Measurements from ENCODE around the gene CDH13.
"Not testable (repeated sequence)": the region's sequence is repeated elsewhere in the genome, so short reads cannot be mapped to it uniquely, and the experiment has no call there.

CDH13 gene

DNA sequence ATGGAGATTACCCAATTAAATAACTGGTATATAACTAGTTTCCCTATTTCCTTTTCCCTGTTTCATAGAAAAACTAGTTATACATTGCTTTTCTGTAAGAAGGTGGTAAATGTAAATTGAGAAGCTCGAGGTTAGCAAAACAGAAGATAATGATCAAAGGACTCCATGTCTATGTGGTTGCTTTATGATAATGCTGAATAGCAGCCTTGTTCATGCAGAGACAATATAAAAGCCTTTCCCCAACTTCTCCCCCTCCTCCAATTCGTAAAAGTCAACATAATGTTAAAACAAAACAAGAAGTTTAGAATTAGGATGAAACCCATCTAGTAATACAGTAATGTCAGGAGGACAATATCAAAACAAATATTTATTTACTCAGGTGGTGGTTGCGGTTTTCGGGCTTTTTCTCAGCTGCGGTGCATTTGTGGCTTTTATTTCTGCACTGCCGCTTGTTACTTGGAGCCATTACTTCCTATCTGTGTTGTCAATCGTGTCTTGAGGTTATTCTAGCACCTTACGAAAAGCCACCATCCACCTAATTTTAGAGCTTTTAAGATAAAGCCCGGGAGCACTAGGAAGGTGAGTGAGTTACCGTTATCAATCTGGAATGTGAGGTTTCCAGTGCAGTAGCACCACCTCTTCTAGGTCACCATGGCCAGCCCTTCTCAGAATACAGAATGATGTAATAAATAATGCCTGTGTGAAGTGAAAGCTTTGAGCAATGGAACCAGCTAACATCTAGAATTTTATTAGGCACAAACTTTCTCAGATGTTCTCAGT, 297.5 kb downstream of the CDH13 start:
- no peak for TF ChIP-seq EZH2phosphoT487 (IDR thresholded peaks at IDR 0.05; ENCODE audit: low read depth)
- TF ChIP-seq, protein P1, sequence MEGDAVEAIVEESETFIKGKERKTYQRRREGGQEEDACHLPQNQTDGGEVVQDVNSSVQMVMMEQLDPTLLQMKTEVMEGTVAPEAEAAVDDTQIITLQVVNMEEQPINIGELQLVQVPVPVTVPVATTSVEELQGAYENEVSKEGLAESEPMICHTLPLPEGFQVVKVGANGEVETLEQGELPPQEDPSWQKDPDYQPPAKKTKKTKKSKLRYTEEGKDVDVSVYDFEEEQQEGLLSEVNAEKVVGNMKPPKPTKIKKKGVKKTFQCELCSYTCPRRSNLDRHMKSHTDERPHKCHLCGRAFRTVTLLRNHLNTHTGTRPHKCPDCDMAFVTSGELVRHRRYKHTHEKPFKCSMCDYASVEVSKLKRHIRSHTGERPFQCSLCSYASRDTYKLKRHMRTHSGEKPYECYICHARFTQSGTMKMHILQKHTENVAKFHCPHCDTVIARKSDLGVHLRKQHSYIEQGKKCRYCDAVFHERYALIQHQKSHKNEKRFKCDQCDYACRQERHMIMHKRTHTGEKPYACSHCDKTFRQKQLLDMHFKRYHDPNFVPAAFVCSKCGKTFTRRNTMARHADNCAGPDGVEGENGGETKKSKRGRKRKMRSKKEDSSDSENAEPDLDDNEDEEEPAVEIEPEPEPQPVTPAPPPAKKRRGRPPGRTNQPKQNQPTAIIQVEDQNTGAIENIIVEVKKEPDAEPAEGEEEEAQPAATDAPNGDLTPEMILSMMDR (IDR thresholded peaks at IDR 0.05; ENCODE audit: low read depth, low read length): no peak
- Histone ChIP-seq H3K36me3 (replicated peaks; ENCODE audit: low read depth, low read length) (no peaks in the 10 kb centered on the region), H3K4me2 (ENCODE audit: low read length) (no peak overlapping the region), H2AFZ (ENCODE audit: low read depth, low read length) (no peak overlapping the region), H3K9ac (ENCODE audit: low read length) (no peak overlapping the region), H3K4me1 (ENCODE audit: low read length) (no peaks in the 10 kb centered on the region), H3K79me2 (ENCODE audit: low read length) (no peaks in the 10 kb centered on the region), H4K20me1 (ENCODE audit: insufficient read depth, low read length) (no peaks in the 10 kb centered on the region), H3K27me3 (ENCODE audit: low read depth, low read length) (no peaks in the 10 kb centered on the region), H3K9me3 (ENCODE audit: insufficient read depth, low read length) (no peaks in the 10 kb centered on the region), H3K4me3 (ENCODE audit: low read length) (no peak overlapping the region), H3K27ac (ENCODE audit: low read length) (no peak overlapping the region)

DNA sequence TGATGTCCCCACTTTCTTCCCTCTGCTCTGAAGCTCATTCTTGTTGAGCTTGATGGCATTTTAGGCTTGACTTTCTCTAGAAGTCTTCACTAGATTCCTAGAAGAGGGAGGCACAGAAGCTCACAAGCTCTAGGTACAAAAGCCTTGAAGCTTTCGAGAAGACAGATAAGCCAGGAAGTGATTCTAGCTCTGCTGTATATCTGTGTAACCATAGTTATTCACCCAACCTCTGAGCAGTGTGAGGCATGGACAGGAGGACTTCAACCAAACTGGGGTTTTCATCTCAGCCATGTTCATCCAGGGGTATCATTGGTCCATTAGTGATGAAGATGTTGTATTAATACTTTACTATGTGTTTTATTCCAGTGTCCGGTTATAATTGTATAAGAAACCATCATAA, 299.7 kb downstream of the CDH13 start:
- no peaks in the 10 kb centered on the region for H3K4me1 ChIP-seq (ENCODE audit: low read length)
- H3K27ac ChIP-seq (ENCODE audit: low read length): no peak overlapping the region
- no peaks in the 10 kb centered on the region for H3K36me3 ChIP-seq (replicated peaks; ENCODE audit: low read depth, low read length)
- no peaks in the 10 kb centered on the region for H3K9me3 ChIP-seq (ENCODE audit: insufficient read depth, low read length)
- H3K4me3 ChIP-seq (ENCODE audit: low read length): no peak overlapping the region
- TF ChIP-seq, protein P1 (IDR thresholded peaks at IDR 0.05; ENCODE audit: low read depth, low read length): no peak
- no peak for TF ChIP-seq EZH2phosphoT487 (IDR thresholded peaks at IDR 0.05; ENCODE audit: low read depth)
- H4K20me1 ChIP-seq (ENCODE audit: insufficient read depth, low read length): no peaks in the 10 kb centered on the region
- H3K9ac ChIP-seq (ENCODE audit: low read length): no peak overlapping the region
- no peaks in the 10 kb centered on the region for H3K27me3 ChIP-seq (ENCODE audit: low read depth, low read length)
- no peak overlapping the region for H3K4me2 ChIP-seq (ENCODE audit: low read length)
- no peak overlapping the region for H2AFZ ChIP-seq (ENCODE audit: low read depth, low read length)
- H3K79me2 ChIP-seq (ENCODE audit: low read length): no peaks in the 10 kb centered on the region

DNA sequence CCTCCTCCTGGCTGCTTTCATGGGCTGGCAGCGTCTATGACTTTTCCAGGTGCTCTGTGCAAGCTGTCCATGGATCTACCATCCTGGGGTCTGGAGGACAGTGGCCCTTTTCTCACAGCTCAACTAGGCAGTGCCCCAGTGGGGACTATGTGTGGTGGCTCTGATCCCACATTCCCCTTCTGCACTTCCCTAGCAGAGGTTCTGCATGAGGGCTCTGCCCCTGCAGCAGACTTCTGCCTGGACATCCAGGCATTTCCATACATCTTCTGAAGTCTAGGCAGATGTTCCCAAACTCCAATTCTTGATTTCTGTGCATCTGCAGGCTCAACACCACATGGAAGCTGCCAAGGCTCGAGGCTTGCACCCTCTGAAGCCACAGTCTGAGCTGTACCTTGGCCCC, 307.2 kb downstream of the CDH13 start:
- not testable (repeated sequence) for H3K4me3 ChIP-seq (ENCODE audit: low read length)

GRCh38 chr16:82935766-82936165, 309.0 kb downstream of the CDH13 start:
- Histone ChIP-seq H3K27ac (ENCODE audit: low read length) (no peak overlapping the region), H3K9ac (ENCODE audit: low read length) (no peak overlapping the region), H3K4me1 (ENCODE audit: low read length) (no peaks in the 10 kb centered on the region), H3K4me3 (ENCODE audit: low read length) (no peak overlapping the region), H3K4me2 (ENCODE audit: low read length) (no peak overlapping the region), H2AFZ (ENCODE audit: low read depth, low read length) (no peak overlapping the region), H4K20me1 (ENCODE audit: insufficient read depth, low read length) (no peaks in the 10 kb centered on the region), H3K79me2 (ENCODE audit: low read length) (no peaks in the 10 kb centered on the region), H3K9me3 (ENCODE audit: insufficient read depth, low read length) (no peaks in the 10 kb centered on the region), H3K27me3 (ENCODE audit: low read depth, low read length) (no peaks in the 10 kb centered on the region), H3K36me3 (replicated peaks; ENCODE audit: low read depth, low read length) (no peaks in the 10 kb centered on the region)
- TF ChIP-seq EZH2phosphoT487 (IDR thresholded peaks at IDR 0.05; ENCODE audit: low read depth): no peak
- TF ChIP-seq, protein P1 (IDR thresholded peaks at IDR 0.05; ENCODE audit: low read depth, low read length): no peak

More for the DNA sequence above, 307.2 kb downstream of the CDH13 start:
- H3K79me2 ChIP-seq (ENCODE audit: low read length); H3K9me3 ChIP-seq (ENCODE audit: insufficient read depth, low read length); H4K20me1 ChIP-seq (ENCODE audit: insufficient read depth, low read length); H3K4me1 ChIP-seq (ENCODE audit: low read length); H3K36me3 ChIP-seq (replicated peaks; ENCODE audit: low read depth, low read length); H2AFZ ChIP-seq (ENCODE audit: low read depth, low read length); H3K27me3 ChIP-seq (ENCODE audit: low read depth, low read length); H3K27ac ChIP-seq (ENCODE audit: low read length); H3K4me2 ChIP-seq (ENCODE audit: low read length); H3K9ac ChIP-seq (ENCODE audit: low read length): not testable (repeated sequence)

All from OCI-LY3 (cell line).